Thyroid gland (tissue), 4 donors: ENCODE measurements around the gene EWSR1.

Experiments used
- CTCF ChIP-seq, 6 experiments: fragments of 200-600 bp in 3 of 6; fragments of 450-650 bp in 3 of 6; sonication (generic) in 3 of 6; IDR thresholded peaks; one replicate each; pipeline ENCODE4 v1.5.1; 2016 to 2019; ENCODE audit warnings: antibody characterized with exemption in 6 of 6, mild to moderate bottlenecking in 2 of 6, inconsistent platforms in 1 of 6, moderate library complexity in 1 of 6
- POLR2A ChIP-seq, 2 donors: fragments of 450-650 bp; IDR thresholded peaks; one replicate each; pipeline ENCODE4 v1.6.1; 2017; ENCODE audit warnings: antibody characterized with exemption in 2 of 2, mild to moderate bottlenecking in 2 of 2, moderate library complexity in 1 of 2

GRCh38 chr22:29254286-29254660 lies 13.8 kb upstream of the EWSR1 start:
- TF ChIP-seq CTCF (IDR thresholded peaks at IDR 0.05) (no peak), POLR2A (IDR thresholded peaks at IDR 0.05) (no peak)
